GM19238 (cell line): Measurements from ENCODE around the gene TEX261.
A peak's percentile ranks its signal among the peaks of the same experiment; 100 is the strongest.
"Not testable (repeated sequence)": the region's sequence is repeated elsewhere in the genome, so short reads cannot be mapped to it uniquely, and the experiment has no call there.

Experiments
- DNase-seq: peaks from one replicate; pipeline ENCODE4 v3.0.0; 2011; ENCODE audit warnings: low spot score; ENCODE audit not compliant: insufficient read length

Gene TEX261

DNA sequence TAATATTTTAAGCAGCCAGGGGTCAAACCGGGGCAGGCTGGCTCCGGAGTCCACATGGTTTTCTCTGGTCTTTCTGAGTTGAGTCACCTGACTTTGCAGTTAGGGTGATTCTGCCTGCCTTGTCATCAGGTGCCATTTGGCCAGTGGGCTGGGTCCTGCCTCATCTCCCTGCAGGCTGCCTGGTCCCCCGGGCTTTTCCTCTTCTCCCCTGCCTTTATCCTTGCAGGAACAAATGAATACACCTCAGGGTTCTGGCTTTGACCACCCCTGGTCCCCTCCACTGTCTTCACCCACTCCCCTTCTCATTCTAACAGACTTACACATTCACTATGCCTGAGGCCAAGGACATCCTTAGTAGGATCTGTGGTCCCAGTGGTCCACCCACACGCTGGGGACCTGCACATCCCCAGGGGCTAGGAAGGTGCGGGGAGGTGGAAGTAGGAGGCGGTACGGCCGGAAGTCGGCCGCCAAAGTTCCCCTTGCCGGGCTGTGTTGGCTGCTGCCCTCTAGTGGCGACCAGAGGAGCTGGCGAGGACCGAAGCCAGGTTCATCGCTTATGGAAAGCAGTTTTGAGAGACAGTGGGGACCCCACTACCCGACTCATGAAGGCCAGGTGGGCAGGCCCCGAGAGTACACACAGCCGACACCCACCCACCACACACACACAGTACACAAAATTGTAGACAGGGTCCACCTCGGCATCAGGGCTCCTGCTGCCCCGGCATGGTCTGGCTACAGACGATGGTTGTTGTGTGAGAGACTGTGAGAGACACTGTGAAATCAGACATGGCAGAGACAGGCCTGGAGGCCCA lies 6.3 kb upstream of the TEX261 start:
- peak; percentile 78 for DNase-seq

DNA sequence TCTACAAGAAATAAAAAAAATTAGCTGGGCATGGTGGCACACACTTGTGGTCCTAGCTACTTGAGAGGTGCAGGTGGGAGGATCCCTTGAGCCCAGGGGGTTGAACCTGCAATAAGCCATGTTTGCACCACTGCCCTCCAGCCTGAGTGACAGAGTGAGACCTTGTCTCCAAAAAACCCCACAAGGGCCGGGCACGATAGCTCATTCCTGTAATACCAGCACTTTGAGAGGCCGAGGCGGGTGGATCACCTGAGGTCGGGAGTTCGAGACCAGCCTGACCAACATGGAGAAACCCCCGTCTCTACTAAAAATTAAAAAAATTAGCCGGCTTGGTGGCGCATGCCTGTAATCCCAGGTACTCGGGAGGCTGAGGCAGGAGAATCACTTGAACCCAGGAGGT lies 5.3 kb upstream of the TEX261 start:
- not testable (repeated sequence) for DNase-seq

DNA sequence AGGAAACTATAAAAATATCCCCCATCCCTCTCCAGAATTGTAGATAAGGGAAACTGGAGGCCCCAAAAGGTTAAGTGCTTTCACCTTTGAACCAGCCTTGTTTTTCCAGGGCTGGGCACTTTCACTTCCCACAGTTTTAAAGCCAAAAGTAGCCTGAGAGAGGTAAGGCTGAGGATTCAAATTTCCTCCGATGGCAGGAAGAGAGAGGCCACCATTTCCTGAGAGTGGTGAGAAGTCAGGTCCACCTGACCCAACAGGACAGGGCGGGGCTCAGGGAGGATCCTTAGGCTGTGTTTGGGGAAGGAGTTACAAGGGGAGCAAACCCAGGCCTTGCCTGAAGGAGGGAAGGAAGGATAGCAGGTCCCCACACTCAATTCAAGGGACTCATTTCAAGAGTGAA lies 4.7 kb upstream of the TEX261 start:
- DNase-seq, result no peak

DNA sequence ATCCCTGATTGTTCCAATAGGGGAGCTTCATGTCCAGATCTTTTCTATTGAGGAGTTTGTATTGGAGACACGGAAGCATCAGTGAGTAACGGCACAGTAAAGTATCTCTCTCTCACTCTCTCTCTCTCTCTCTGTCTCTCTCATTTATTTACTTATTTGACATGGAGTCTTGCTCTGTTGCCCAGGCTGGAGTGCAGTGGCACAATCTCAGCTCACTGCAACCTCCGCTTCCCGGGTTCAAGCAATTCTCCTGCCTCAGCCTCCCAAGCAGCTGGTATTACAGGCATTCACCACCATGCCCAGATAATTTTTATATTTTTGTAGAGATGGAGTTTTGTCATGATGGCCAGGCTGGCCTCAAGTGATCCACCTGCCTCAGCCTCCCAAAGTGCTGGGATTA lies 4.2 kb upstream of the TEX261 start:
- DNase-seq, result not testable (repeated sequence)

DNA sequence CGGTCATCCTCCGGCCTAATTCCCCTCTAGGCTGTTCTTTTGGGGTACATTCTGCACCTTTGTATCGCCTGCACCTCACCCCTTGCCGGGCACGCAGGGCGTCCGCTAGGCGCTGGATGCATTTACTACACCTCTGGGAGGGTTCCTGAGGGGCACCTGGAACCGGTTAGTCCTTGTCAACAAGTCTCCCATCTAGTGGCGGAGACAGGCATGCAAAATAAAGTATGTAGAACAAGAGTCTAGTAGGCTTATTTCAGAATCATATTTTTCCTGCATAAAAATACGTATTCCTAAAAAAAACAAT lies 705 bp upstream of the TEX261 start:
- DNase-seq, result no peak

DNA sequence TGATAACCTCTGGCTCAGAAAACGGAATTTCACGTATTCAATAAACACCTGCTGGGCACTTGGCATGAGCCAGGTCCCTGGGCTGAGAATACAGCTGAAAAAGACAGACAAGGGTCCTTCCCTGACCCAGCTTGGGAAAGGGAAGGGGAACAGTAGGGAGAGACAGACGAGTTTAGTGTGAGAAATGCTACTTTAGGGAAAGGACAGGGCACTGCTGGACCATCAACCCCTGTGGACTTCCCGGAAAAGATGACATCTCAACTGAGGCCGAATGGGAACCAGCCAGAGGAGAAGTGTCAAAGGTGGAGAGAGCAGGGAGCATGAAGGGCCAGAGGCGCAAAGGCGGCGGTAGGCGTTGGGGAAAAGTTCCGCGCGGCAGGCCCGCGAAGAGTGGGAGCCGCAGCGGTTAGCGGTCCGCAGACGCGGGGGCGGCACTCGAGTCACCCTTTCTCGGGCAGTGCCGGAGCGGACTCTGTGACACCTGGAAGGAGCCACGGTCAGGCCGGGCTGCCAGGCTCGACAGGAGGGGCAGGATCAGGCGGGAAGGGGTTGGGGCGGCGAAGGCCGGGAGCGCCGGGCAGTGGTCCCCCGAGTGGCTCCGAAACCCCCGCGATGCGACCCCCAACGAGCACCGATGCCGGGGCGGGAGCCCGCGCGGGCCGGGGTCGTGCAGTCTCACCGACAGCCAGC lies 519 bp downstream of the TEX261 start:
- no peak for DNase-seq

DNA sequence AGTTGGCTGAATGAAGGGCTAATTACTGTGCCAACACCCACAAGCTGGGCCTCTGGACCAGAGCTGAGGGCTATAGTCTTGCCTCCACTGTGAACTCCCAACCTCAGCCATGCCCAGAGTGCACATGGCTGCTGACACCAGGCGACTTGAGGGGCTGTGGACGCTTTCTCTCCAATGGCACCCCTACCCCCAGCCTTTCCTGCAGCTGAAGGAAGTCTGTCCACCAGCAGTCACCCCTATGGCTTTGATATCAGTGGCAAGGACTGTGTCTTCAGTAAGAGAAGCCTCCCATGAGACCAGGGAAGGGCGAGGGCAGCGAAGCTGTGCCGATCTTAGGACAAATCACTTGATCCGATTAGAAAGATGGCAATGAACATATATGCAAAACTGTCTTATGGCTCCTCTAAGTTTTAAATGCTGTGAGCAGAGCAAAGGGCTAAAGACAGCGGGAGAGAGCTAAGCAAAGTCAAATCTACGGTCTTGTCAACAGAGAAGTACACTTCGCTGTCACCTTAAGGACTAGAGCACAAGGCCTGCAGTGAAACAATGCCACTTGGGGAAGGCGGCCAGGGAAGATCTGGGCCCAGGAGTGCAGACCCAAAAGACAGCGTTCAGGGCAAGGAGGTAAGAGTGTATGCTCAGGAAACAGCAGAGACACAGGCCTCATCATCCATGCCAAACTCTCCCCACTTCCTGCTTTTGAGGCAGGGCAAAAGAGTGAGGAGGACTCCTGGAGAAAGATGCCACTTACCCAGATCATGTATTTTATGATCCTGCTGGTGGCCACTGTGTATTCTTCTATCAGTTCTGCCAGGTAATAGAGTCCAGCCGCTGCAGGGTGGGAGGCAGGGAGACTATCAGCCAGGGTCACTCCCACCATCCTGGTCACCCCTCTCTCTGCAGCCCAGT lies 1.5 kb downstream of the TEX261 start:
- DNase-seq, result no peak

DNA sequence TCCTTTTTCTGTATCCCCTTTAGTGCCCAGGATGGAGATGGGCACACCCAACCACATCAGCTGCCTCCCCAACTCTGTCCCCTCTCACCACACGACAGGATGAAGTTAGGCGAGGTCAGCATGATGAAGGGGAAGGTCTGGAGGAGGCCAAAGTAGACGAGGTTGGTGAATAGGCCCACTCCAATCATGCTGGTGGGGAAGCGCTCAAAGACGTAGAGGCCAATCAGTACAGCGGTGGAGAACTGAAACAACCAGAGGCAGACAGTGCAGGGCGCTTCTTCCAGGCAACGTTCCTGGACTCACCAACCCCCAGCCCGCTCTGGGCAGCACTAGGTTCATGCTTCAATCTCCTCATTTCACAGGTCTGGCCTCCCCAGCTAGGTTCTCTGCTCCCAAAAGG lies 2.9 kb downstream of the TEX261 start:
- no peak for DNase-seq

DNA sequence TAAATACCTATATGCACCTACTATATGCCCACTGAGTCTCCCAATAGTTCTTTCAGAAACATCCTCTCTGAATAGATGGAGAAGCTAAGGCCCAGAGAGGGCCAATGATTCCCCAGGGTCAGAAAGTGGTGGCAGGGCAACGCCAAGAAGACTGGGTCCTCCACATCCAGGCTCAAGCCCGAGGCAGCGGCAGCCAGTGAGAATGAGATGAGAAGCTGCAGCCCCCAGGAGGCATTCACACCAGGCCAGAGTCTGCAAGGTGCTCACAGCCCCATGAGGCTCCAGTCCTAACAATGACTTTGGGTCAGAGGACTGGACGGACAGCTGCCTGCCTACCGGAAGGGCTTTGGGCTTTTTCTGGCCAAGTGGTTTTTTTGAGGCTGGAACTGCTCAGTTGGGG lies 3.5 kb downstream of the TEX261 start:
- no peak for DNase-seq

DNA sequence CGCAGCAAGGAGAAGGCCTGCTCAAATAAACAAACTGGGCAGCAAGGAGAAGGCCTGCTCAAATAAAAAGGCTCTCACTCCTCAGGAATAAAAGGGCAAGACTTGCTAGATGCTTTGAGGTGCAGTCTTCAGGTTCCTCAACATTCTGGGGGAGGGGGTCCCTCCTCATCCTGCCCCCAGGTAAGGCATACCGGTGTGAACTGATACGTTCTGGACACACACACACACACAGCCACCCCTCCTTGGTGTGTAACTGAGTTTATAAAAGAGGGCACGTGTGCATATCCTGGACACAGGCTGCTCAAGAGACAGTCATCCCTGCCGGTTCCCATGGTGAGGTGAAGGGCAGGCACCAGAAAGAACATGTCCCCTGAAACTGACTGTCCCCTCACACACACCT lies 4.5 kb downstream of the TEX261 start:
- DNase-seq, result no peak

DNA sequence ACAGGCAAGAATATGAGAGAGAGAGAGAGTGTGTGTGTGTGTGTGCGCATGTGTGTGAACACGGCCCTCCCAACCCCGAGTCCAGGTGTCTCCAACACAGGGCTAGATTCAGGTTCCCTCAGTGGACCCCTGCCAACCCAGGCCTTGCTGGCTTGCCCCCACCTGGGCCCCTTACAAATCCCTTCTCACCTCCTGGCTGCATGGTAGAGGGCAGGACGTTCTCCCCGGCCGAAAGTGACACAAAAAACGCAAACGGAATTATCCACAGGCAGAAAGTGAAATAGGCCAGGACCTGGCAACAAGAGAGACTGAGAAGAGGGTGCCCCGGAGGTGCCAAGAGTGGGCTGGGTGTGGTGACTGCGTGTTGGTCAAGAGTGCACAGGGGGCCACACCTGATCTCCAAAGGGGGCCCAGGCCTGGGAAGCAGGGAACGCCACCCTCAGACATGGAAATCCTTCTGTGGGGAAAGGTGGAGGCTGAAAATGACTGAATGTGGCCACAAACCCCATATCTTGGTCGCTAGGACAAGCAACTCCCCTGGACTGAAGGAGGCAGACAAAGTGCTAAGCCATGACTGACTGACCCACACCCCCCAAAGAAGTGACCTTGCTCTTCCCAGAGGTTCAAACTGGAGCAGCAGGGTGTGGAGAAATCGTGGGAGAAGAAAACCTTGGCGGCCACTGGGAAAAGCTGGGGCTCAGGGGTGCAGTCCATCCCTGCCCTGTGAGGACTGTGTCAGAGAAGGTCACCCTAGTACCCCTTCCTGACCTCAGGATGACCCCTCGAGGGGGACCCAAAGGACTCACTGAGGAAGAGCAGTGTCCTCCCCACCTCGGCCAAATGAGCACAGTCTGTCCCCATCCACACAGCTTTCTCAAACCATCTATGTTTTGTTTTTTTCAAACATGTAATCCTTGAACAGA lies 5.7 kb downstream of the TEX261 start:
- DNase-seq, result no peak

DNA sequence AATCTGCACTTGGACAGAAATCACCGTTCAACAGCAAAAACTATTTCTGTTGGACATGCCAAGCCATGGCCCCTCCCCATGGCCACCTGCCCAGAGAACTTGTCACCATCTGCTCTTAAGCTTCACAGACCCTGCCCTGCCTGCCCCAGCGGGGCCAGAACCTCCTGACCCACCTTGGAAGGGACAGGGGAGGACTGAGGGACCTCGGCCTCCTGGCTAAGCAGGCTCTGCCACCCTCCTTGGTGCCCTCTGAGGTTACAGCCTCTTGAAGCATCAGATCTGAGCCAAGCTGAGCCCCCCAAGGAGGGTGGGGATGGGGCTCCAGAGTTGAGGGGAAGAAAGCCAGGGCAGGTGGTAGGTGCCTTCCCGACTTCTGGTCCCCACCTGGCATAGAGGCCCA lies 6.5 kb downstream of the TEX261 start:
- no peak for DNase-seq

DNA sequence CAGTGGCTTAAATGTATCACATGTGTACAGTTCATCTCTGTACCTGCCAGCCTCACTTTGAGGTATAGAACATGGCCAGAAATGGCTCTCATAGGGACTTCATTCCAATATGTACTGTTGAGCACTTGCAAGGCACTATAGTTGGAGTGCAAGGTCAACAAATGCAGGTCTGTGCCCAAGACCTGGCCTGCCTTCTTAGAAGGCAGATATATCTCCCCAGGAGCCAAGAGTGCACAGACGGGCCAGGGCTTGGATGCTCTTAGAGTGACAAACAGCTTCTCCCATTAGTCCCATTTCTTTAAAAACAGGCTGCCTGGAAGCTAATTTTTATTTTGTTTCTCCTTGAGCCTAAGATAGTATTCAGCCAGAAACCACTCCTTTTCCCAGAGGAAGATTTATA lies 7.3 kb downstream of the TEX261 start:
- DNase-seq, result no peak

DNA sequence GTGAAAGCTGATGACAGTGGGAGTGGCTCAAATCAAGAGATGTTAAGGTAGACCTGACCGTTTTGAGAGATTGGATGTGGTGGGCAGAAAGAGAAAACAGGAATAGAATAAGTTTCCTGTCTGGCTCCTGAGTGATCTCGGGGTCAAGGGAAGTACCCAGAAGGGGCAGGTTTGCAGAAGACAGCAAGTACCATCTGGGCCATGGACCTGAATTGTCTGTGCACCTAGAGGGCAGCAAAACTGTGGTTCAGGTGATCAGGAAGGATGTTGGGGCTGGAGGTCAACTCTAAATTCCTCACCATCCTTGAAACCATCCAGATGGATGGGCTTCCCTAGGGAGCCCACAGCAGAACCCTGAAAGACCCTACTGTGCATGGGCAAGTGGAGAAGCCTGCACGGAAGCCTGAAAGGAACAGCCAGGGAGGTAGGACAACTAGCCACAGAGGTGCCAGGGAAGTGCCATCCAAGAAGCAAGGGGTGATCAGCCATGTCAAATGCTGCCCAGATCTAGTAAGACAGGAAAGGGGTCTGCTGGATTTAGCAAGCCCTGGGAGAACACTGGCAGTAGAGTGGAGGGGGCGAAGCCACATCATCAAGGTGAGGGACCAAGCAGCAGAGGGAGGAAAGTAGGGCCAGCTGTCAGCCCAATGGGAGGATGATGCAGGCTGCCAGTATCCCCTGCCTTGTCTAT lies 8.0 kb downstream of the TEX261 start:
- DNase-seq, result no peak

DNA sequence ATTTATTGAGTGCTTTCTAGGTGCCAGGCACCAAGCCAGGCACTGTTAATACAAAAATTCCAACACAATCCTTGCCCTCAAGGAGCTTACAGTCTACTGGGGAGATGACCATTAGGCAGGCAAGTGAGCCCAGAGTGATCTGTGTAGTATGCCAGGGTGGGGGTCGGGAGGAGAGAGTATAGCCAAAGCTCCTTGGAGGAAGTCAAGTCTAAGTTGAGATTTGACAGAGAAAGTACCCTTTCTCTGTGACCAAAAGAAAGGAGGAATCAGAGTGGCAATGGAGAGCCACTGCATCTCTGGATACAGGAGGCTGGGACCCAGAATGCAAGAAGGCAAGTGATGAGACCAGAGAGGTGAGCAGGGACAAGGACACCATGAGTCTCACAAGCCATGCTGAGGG lies 8.7 kb downstream of the TEX261 start:
- no peak for DNase-seq

DNA sequence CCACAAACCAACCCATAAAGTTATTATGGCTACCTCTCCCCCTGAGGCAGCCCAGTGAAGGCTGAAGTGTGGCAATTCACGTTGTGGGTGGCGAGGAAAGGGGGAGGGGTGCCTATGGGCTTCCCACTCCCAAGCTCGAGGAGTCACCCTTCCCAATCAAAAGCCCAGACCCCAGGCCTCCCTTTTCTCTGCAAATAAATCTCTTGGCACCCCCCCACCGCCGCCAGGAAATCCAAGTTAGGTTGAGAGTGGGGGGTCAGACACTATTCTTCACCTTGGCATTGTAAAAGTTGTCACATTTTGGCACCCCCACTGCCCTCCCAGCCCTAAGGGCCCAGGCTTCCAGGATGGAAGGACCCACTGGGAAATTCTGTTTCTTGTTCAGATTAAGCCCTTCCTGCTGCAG lies 9.4 kb downstream of the TEX261 start:
- no peak for DNase-seq

DNA sequence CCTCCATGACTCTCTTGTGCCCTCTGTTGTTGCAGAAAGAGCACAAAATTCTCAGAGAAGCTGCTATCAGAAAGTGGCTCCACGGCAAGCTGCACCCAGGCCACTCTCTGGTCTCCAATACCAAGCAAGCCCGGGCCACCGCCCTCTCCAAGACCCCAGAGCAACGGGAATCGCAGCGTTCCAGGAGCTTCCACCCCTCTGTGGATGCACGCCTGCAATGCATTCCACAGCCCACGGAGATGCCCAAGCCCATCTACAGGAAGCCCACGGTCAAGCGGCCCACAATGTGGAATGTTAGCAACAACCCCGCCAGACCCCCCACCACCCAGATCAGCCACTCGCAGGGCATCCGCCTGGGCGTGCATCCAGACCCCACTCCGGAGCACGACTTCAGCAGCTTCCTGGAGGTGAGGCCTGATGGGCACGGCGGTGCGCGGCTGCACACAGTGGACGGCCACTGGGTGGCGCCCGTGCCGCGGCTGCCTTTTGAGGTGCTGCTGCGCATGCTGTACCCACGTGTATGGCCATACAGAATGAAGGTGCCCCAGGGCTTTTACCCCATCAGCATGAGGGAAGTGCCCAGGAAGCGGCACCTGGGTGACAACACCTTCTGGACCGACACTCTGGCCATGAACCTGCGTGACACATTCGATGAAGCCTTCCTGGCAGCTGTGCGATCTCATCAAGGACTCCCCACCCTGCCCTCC lies 9.9 kb downstream of the TEX261 start:
- peak; percentile 87 for DNase-seq

DNA sequence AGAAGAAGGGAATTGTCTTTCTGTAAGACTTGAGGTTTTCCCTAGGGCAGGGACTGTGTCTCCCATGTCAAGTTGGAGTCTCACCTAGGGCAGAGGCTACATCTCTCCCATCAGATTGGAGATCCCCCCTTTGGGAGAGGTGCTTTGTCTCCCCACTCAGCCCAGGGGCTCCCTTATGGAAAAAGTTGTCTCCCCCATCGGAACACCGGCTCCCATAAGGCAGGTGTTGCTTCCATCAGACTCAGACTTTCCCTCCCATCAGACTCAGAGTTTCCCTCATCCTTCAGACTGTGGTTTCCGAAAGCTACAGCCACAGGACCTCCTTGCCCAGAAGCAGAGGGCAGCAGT lies 10.5 kb downstream of the TEX261 start:
- DNase-seq, result no peak

DNA sequence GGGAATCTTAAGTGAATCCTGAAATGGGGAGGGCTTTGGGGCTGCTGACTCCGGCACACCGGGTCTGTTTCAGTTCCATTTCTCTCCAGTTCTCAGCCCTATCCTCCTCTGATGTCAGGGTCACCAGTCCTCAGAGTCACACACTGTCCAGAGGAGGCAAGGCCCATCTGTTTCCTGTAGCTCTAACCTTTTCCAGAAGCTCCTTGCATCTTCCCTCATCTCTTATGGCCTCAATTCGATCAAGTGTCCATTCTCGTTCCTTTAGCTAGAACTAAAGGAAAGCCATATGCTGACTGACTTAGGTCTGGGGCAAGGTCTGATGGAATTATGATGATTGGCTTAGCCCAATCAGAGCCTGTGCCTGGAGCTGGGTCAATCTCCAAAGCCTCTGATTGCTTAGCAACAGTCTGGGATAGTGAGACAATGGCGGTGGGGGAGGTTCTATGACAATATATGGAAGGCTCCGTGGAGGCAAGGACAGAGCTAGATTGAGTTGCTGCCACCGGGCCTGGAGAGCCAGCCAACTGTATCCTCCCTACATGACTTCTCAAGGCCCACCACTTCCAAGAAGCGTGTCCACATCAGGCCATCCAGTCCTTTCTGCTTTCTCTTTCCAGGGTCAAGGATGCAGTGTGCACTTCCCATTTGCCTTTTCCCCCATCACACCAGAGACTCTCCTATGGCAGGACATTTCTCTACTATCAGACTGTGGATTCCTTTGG lies 11.0 kb downstream of the TEX261 start:
- DNase-seq, result no peak
